K562 (cell line): Measurements from ENCODE around the gene ITPR3. TPM values are rescaled to one million over a fixed set of nuclear protein-coding genes. Genes with fewer than 3 reads are reported as not detected.
A peak's percentile ranks its signal among the peaks of the same experiment; 100 is the strongest.

ENCODE experiments used
- ATAC-seq: fragments of 200-7000 bp; cut with Tn5 transposase; 3 replicates; pipeline ENCODE4 v1.9.1; 2020; ENCODE audit warnings: moderate library complexity
- BruUV-seq: library from RNA; stranded (reverse); fragments of 400-500 nt; replicated peaks from 2 replicates; lab custom pipeline; 2021; lab: Mats Ljungman, UMichigan
- CTCF ChIA-PET: fragments of 300-600 bp; formaldehyde crosslinking; extraction: SDS; loops from one replicate; lab custom pipeline; 2021; ENCODE audit warnings: low intra/inter-chr PET ratio; lab: Yijun Ruan, JAX
- POLR2A ChIA-PET: fragments of 300-600, 350-650 bp; sonication (Branson Sonifier 250); formaldehyde crosslinking; extraction: SDS; loops from one replicate; lab custom pipeline; 2021; ENCODE audit warnings: antibody characterized with exemption, inconsistent platforms; lab: Yijun Ruan, JAX
- DNase-seq, 4 experiments: peaks; one replicate each; pipeline versions ENCODE4 v3.0.0 to v3.0.0-alpha.2; 2011 to 2018; ENCODE audit warnings: low spot score in 3 of 4, mixed read lengths in 3 of 4; ENCODE audit errors: extremely low read depth in 1 of 4
- FAIRE-seq: peaks from 2 replicates; lab custom pipeline; 2011; peaks lifted over from hg19 to GRCh38; lab: Jason Lieb, UNC
- H2AFZ ChIP-seq: 2 replicates; pipeline ENCODE4 v1.6.0; 2011; ENCODE audit warnings: low read depth, low read length, control low read depth, inconsistent platforms
- H3K27ac ChIP-seq: fragments of 200-600 bp; 3 replicates; pipeline ENCODE4 v1.8.0; 2011; ENCODE audit warnings: low read depth, mild to moderate bottlenecking, control low read depth, inconsistent platforms, low read length, moderate library complexity, mixed read lengths; ENCODE audit errors: extremely low read depth
- H3K27me3 ChIP-seq, 2 experiments: fragments of 300-600 bp in 1 of 2; 2 replicates in 1 of 2; 3 replicates in 1 of 2; pipeline versions ENCODE4 v1.6.0 to v1.8.0; 2011; ENCODE audit warnings: inconsistent platforms in 2 of 2, low read length in 2 of 2, mild to moderate bottlenecking in 1 of 2, mixed read lengths in 1 of 2, moderate library complexity in 1 of 2; ENCODE audit not compliant: control insufficient read depth in 2 of 2, insufficient read depth in 2 of 2
- H3K36me3 ChIP-seq: fragments of 300-600 bp; 3 replicates; pipeline ENCODE4 v1.8.0; 2011; ENCODE audit warnings: mild to moderate bottlenecking, low read length, inconsistent platforms; ENCODE audit not compliant: control insufficient read depth, insufficient read depth
- H3K4me1 ChIP-seq, 2 experiments: fragments of 200-600 bp in 1 of 2; replicated peaks in 1 of 2; 2 replicates in 1 of 2; 3 replicates in 1 of 2; pipeline versions ENCODE4 v1.5.1 to v1.8.0; 2011; ENCODE audit warnings: inconsistent platforms in 2 of 2, low read length in 2 of 2, mild to moderate bottlenecking in 1 of 2, mixed read lengths in 1 of 2, moderate library complexity in 1 of 2; ENCODE audit not compliant: control insufficient read depth in 2 of 2, insufficient read depth in 2 of 2
- H3K4me2 ChIP-seq: 2 replicates; pipeline ENCODE4 v1.6.1; 2011; ENCODE audit warnings: low read length, control low read depth, inconsistent platforms, mixed read lengths; ENCODE audit not compliant: insufficient read depth
- H3K4me3 ChIP-seq: fragments of 200-600 bp; sonication (generic), shearing (Covaris generic); 2 replicates; pipeline ENCODE4 v1.5.1; 2016; ENCODE audit warnings: control low read depth, inconsistent platforms
- H3K79me2 ChIP-seq: fragments of 200-600 bp; 3 replicates; pipeline ENCODE4 v1.8.0; 2011; ENCODE audit warnings: low read length, inconsistent platforms; ENCODE audit not compliant: control insufficient read depth, insufficient read depth
- H3K9ac ChIP-seq, 2 experiments: 2 replicates each; pipeline versions ENCODE4 v1.6.0 to v1.6.1; 2011; ENCODE audit warnings: low read depth in 2 of 2, low read length in 2 of 2, control low read depth in 1 of 2, inconsistent platforms in 1 of 2, mild to moderate bottlenecking in 1 of 2, mixed read lengths in 1 of 2; ENCODE audit not compliant: insufficient read depth in 1 of 2
- H3K9me1 ChIP-seq: one replicate; pipeline ENCODE4 v1.6.0; 2011; ENCODE audit warnings: inconsistent platforms, mild to moderate bottlenecking, low read length, moderate library complexity; ENCODE audit not compliant: control insufficient read depth, insufficient read depth
- H3K9me3 ChIP-seq: replicated peaks from 2 replicates; pipeline ENCODE4 v1.5.1; 2011; ENCODE audit warnings: low read depth, low read length, inconsistent platforms; ENCODE audit not compliant: control insufficient read depth, insufficient read depth
- H4K20me1 ChIP-seq: replicated peaks from 2 replicates; pipeline ENCODE4 v1.6.1; 2011; ENCODE audit warnings: low read length, inconsistent platforms, mixed read lengths; ENCODE audit not compliant: control insufficient read depth, insufficient read depth
- BDP1 ChIP-seq: IDR thresholded peaks from 3 replicates; pipeline ENCODE4 v1.6.1; 2011; ENCODE audit not compliant: insufficient read length, insufficient read depth
- HMGXB4 ChIP-seq: sonication (generic); formaldehyde crosslinking; IDR thresholded peaks from 2 replicates; pipeline ENCODE4 v1.8.1; 2023; ENCODE audit warnings: mild to moderate bottlenecking, missing genetic modification reagents
- MBD2 ChIP-seq: sonication (generic); IDR thresholded peaks from 2 replicates; pipeline ENCODE4 v1.6.1; 2016; ENCODE audit warnings: low read depth, borderline replicate concordance
- SRSF3 ChIP-seq: fragments of 200-400 bp; formaldehyde crosslinking; IDR thresholded peaks from 2 replicates; pipeline ENCODE4 v1.6.1; 2016; ENCODE audit warnings: mild to moderate bottlenecking, low read length, moderate library complexity; ENCODE audit not compliant: insufficient read depth
- WGBS: fragments of 100-300 bp; shearing (Covaris generic); methylation state at CpG from one replicate; pipeline ENCODE4 v1.1.6; 2016; ENCODE audit warnings: low coverage, mixed read lengths; ENCODE audit not compliant: insufficient coverage; ENCODE audit errors: missing lambda C conversion rate; 5-methylcytosine and 5-hydroxymethylcytosine counted together
- in situ Hi-C: fragments of 300-500 bp; cut with MboI; formaldehyde crosslinking; loops from 4 replicates; pipeline ENCODE4 v1.15.0; 2018; ENCODE audit warnings: inconsistent platforms, mixed read lengths
- intact Hi-C: fragments of 100-400 bp; cut with micrococcal nuclease; formaldehyde crosslinking; loops from 2 replicates; pipeline ENCODE4 v1.14.2; 2022
- polyA plus RNA-seq, 8 experiments: library from polyadenylated mRNA; depleted of rRNA in 4 of 8; stranded (reverse) in 5 of 8; unstranded in 3 of 8; fragments of >200 nt; fragmentation: Nextera tagmentation in 2 of 8; fragmentation: Illumina TruSeq in 1 of 8; extraction: Ambion mirVana in 2 of 8; extraction: Trizol in 1 of 8; gene quantifications; 2 replicates each; pipeline versions ENCODE4 v1.2.1 to v1.2.3, GENCODE V29; 2011 to 2014; ENCODE audit warnings: inconsistent platforms in 1 of 8, missing spikeins in 1 of 8
- total RNA-seq, 7 experiments: library from RNA; depleted of rRNA in 6 of 7; stranded (reverse); fragments of >200 nt in 6 of 7; fragmentation: Illumina TruSeq in 2 of 7; extraction: Trizol in 2 of 7; gene quantifications; 2 replicates each; pipeline versions ENCODE4 v1.2.1 to v1.2.3, GENCODE V29; 2011 to 2021; ENCODE audit warnings: low replicate concordance in 1 of 7
- TF ChIP-seq, protein P1 (sequence below): IDR thresholded peaks from 2 replicates; pipeline ENCODE4 v1.6.1; 2012; ENCODE audit warnings: low read depth, low read length, improper control_type of control experiment, borderline replicate concordance
- TF ChIP-seq, protein P2 (sequence below), 2 experiments: IDR thresholded peaks; 2 replicates each; pipeline ENCODE4 v1.6.1; 2011; ENCODE audit warnings: borderline replicate concordance in 1 of 2, control low read depth in 1 of 2, low read depth in 1 of 2, low read length in 1 of 2, mild to moderate bottlenecking in 1 of 2, mixed read lengths in 1 of 2, moderate library complexity in 1 of 2; ENCODE audit not compliant: insufficient read depth in 1 of 2, insufficient read length in 1 of 2, poor library complexity in 1 of 2, severe bottlenecking in 1 of 2; ENCODE audit errors: extremely low read depth in 1 of 2

Gene ITPR3
- total and polyA plus RNA-seq, 9 of the 15 experiments (the other 6 are each of a cell fraction or from before 2014, with no cell fraction given) = 0.39 to 35.7 (median 13.2) TPM

DNA sequence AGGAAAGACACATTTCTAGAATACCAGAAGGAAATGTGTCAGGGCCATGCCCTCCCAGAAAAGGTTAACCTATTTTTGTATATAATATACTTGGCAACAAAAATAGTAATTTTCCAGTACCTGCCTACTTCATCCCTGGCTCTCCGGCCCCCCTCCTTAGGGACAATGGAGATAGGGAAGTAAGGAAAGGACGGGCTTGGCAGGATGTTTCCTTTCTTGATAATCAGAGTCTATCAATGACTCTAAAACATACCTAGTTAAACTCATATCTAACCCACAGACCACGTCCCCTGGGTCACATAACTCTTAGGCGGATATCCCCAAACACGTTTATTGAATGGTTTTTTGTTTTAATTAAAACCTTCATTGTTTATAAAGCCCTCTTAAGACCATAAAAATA, 78.6 kb downstream of the ITPR3 start:
- no peak overlapping the region for H3K4me2 ChIP-seq
- TF ChIP-seq SRSF3 (no peak), MBD2 (no peak), BDP1 (no peak), HMGXB4 (CRISPR knock-in tag) (0 out of 2 replicates have a peak, but pooled peaks have one; percentile 9)
- TF ChIP-seq, protein P1, sequence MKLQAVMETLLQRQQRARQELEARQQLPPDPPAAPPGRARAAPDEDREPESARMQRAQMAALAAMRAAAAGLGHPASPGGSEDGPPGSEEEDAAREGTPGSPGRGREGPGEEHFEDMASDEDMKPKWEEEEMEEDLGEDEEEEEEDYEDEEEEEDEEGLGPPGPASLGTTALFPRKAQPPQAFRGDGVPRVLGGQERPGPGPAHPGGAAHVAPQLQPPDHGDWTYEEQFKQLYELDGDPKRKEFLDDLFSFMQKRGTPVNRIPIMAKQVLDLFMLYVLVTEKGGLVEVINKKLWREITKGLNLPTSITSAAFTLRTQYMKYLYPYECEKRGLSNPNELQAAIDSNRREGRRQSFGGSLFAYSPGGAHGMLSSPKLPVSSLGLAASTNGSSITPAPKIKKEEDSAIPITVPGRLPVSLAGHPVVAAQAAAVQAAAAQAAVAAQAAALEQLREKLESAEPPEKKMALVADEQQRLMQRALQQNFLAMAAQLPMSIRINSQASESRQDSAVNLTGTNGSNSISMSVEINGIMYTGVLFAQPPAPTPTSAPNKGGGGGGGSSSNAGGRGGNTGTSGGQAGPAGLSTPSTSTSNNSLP = no peak
- TF ChIP-seq, protein P2, sequence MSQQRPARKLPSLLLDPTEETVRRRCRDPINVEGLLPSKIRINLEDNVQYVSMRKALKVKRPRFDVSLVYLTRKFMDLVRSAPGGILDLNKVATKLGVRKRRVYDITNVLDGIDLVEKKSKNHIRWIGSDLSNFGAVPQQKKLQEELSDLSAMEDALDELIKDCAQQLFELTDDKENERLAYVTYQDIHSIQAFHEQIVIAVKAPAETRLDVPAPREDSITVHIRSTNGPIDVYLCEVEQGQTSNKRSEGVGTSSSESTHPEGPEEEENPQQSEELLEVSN (IDR thresholded peaks at IDR 0.05; ENCODE audit: borderline replicate concordance in 1 of 2, extremely low read depth in 1 of 2, insufficient read depth in 1 of 2, insufficient read length in 1 of 2, low read depth in 1 of 2, low read length in 1 of 2, poor library complexity in 1 of 2, severe bottlenecking in 1 of 2) = no peak
- no peak for FAIRE-seq

More for the DNA sequence above, 78.6 kb downstream of the ITPR3 start:
- Histone ChIP-seq H3K9me3 (no peaks in the 10 kb centered on the region), H3K4me1 (peaks cover under 1 to 11% of the 10 kb centered on the region in 2 experiments; a peak in 2 of 5 replicates), H3K27me3 (no peaks in the 10 kb centered on the region), H3K79me2 (no peaks in the 10 kb centered on the region), H3K27ac (no peak overlapping the region), H3K36me3 (peaks cover 83% of the 10 kb centered on the region), H3K9ac (no peak overlapping the region), H4K20me1 (no peaks in the 10 kb centered on the region), H3K9me1 (no peaks in the 10 kb centered on the region), H3K4me3 (no peak overlapping the region), H2AFZ (no peak overlapping the region)
- no peak for DNase-seq
- in situ Hi-C loops = loop anchor here (5.0 kb wide), 1 partner anchor 112 kb away; no protein-coding TSS in a partner anchor
- ChIA-PET POLR2A (interaction anchor here (1.6 kb wide), 1 partner anchor 12 kb away, joined by 8 read pairs; the partner anchor contains the start of gene UQCC2), CTCF (interaction anchor here (0.6 to 5.5 kb wide), 3 partner anchors 110 to 1131 kb away, joined by 4 to 60 read pairs (median 20); no protein-coding TSS in a partner anchor)
- 91% methylated on average over 5 of the region's 5 CpGs for WGBS
- intact Hi-C loops = loop anchor here (1.0 kb wide), 2 partner anchors 110 to 114 kb away; no protein-coding TSS in a partner anchor
- BruUV-seq = no TSS peak
- no peak for ATAC-seq
